Nephron progenitor cell (in vitro differentiated cells): Measurements from ENCODE around the gene MAP3K15.

Experiments
- DNase-seq: peaks from one replicate; pipeline ENCODE4 v3.0.0; 2021
- H3K27ac Mint-ChIP-seq: 2 replicates; pipeline ENCODE4 v1.8.0; 2021; ENCODE audit warnings: mild to moderate bottlenecking, moderate library complexity, mixed read lengths
- H3K27me3 Mint-ChIP-seq: 2 replicates; pipeline ENCODE4 v1.8.0; 2021; ENCODE audit warnings: mild to moderate bottlenecking, low read depth, mixed read lengths; ENCODE audit not compliant: poor library complexity
- H3K36me3 Mint-ChIP-seq: 2 replicates; pipeline ENCODE4 v1.8.0; 2021; ENCODE audit warnings: low read depth, mixed read lengths
- H3K4me1 Mint-ChIP-seq: 2 replicates; pipeline ENCODE4 v1.8.0; 2021; ENCODE audit warnings: mixed read lengths
- H3K4me3 Mint-ChIP-seq: 2 replicates; pipeline ENCODE4 v1.8.0; 2021; ENCODE audit warnings: mild to moderate bottlenecking, moderate library complexity, mixed read lengths
- H3K9me3 Mint-ChIP-seq: 2 replicates; pipeline ENCODE4 v1.8.0; 2021; ENCODE audit warnings: mild to moderate bottlenecking, moderate library complexity, mixed read lengths
- CTCF ChIP-seq: fragments of 200-600 bp; sonication (generic); IDR thresholded peaks from 2 replicates; pipeline ENCODE4 v1.5.0; 2021; ENCODE audit warnings: antibody characterized with exemption

The MAP3K15 gene

DNA sequence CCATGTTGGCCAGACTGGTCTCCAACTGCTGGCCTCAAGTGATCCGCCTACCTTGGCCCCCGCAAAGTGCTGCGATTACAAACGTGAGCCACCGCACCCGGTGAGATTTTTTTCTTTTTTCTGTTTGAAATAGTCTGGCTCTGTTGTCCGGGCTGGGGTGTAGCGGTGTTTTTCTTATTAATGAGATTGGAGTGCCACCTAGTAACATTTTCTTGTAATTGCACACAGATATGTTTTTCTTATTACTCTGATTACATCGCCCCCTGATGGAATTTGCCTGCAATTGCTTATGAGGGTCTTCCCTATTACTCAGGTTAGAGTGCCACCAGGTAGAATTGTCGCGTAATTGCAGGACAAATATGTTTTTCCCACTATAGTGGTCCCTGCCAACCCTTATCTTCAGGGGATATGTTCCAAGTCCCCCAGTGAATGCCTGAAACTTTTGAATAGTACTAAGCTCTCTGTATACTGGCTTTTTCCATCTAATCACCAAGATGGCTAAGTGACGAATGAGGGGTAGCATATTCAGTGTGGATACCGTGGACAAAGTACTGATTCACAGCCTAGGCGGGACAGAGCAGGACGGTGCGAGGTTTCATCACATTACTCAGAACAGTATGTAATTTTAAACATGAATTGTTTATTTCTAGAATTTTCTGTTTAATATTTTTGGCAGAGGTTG is 180.2 kb downstream of the MAP3K15 start:
- peak; percentile 46 for TF ChIP-seq CTCF
- no peaks in the 10 kb centered on the region for H3K36me3 Mint-ChIP-seq
- H3K9me3 Mint-ChIP-seq, result peaks cover 70% of the 10 kb centered on the region
- H3K27ac Mint-ChIP-seq, result no peak overlapping the region
- H3K4me3 Mint-ChIP-seq, result no peak overlapping the region
- H3K4me1 Mint-ChIP-seq, result no peaks in the 10 kb centered on the region
- DNase-seq, result no peak
- peaks cover 11% of the 10 kb centered on the region for H3K27me3 Mint-ChIP-seq

DNA sequence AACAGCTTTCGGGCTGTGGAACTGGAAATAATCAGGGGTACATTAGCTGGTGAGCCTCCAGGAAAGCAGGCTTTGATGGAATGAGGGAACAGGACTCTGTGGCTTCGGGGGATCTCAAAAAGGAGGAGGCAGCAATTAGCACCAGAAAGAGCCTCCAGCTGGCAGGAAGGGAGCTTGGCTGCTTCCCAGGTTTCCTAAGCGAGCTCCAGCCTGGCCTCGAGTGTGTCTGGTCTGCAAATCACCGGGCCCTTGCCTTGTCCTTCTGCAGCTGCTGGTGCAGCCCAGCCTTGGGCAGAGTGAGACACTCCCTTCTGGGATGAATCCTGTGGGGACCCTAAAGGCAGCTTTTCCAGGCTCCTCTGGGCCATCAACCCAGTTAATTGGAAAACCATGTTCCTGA is 182.3 kb downstream of the MAP3K15 start:
- H3K36me3 Mint-ChIP-seq, result no peaks in the 10 kb centered on the region
- no peak for TF ChIP-seq CTCF
- no peaks in the 10 kb centered on the region for H3K4me1 Mint-ChIP-seq
- H3K9me3 Mint-ChIP-seq, result peaks cover 71% of the 10 kb centered on the region
- H3K4me3 Mint-ChIP-seq, result no peak overlapping the region
- H3K27ac Mint-ChIP-seq, result no peak overlapping the region
- DNase-seq, result no peak
- H3K27me3 Mint-ChIP-seq, result peaks cover 16% of the 10 kb centered on the region

DNA sequence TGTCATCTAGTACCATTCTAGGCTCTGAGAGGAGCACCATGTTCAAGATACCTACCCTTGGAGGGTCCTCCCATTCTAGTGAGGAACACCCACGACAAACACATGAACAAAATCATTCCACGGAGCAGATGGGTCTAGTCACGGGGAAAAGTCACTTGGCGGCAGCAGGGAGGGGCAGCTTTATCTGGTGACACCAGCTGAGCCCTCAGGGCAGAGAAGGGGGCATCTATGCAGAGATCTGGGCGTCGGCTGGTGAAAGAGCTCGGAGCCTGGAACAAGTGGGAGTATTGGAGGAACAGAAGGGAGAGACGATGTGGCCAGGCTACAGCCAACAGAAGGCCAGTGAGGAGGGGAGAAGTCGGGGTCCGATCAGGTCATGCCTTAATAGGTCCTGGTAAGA is 183.5 kb downstream of the MAP3K15 start:
- H3K4me1 Mint-ChIP-seq, result no peaks in the 10 kb centered on the region
- no peak for TF ChIP-seq CTCF
- H3K27ac Mint-ChIP-seq, result no peak overlapping the region
- no peak overlapping the region for H3K4me3 Mint-ChIP-seq
- peaks cover 24% of the 10 kb centered on the region for H3K27me3 Mint-ChIP-seq
- no peaks in the 10 kb centered on the region for H3K36me3 Mint-ChIP-seq
- peaks cover 68% of the 10 kb centered on the region for H3K9me3 Mint-ChIP-seq
- no peak for DNase-seq

- DNase-seq, result no peak
- Mint-ChIP-seq H3K36me3 (no peaks in the 10 kb centered on the region), H3K27ac (no peak overlapping the region), H3K4me1 (no peaks in the 10 kb centered on the region), H3K4me3 (no peak overlapping the region), H3K27me3 (peaks cover 19% of the 10 kb centered on the region), H3K9me3 (peaks cover 49% of the 10 kb centered on the region)
- TF ChIP-seq CTCF, result no peak
These were observed 188.7 kb downstream of the MAP3K15 start for GRCh38 chrX:19326567-19326966.
